AG10803 (cell line): ENCODE measurements around the gene ARHGAP42.

Experiments
- DNase-seq: peaks from one replicate; pipeline ENCODE4 v3.0.0; 2010; ENCODE audit warnings: low read depth
- H3K4me3 ChIP-seq: 2 replicates; pipeline ENCODE4 v1.5.1; 2011; ENCODE audit warnings: mild to moderate bottlenecking, low read length, control low read depth
- CTCF ChIP-seq: conservative IDR thresholded peaks from 2 replicates; pipeline ENCODE4 v1.5.1; 2011; ENCODE audit warnings: mild to moderate bottlenecking, low read length, control low read depth, inconsistent platforms

The ARHGAP42 gene

GRCh38 chr11:100955318-100955717, 268.2 kb downstream of the ARHGAP42 start:
- H3K4me3 ChIP-seq, result no peak overlapping the region
- TF ChIP-seq CTCF, result no peak
- DNase-seq, result no peak

- no peak for TF ChIP-seq CTCF
- DNase-seq, result no peak
- H3K4me3 ChIP-seq, result no peak overlapping the region
Observed at GRCh38 chr11:100956351-100956750, 269.3 kb downstream of the ARHGAP42 start.

- no peak for TF ChIP-seq CTCF
- DNase-seq, result no peak
- H3K4me3 ChIP-seq, result no peak overlapping the region
Observed at GRCh38 chr11:100957499-100957898, 270.4 kb downstream of the ARHGAP42 start.

- DNase-seq, result no peak
- TF ChIP-seq CTCF, result no peak
- no peak overlapping the region for H3K4me3 ChIP-seq
Observed at GRCh38 chr11:100961633-100962032, 274.5 kb downstream of the ARHGAP42 start.

- no peak for TF ChIP-seq CTCF
- no peak overlapping the region for H3K4me3 ChIP-seq
- DNase-seq, result no peak
Observed at GRCh38 chr11:100963375-100963774, 276.3 kb downstream of the ARHGAP42 start.

- no peak overlapping the region for H3K4me3 ChIP-seq
- DNase-seq, result peak; percentile 47
- TF ChIP-seq CTCF, result no peak
Observed at GRCh38 chr11:100964435-100964834, 277.3 kb downstream of the ARHGAP42 start.

- DNase-seq, result no peak
- TF ChIP-seq CTCF, result no peak
- H3K4me3 ChIP-seq, result no peak overlapping the region
Observed at GRCh38 chr11:100965346-100965745, 278.3 kb downstream of the ARHGAP42 start.
